ENCODE data around the gene NXNL2. TPM values are rescaled to one million over a fixed set of nuclear protein-coding genes. Genes with fewer than 3 reads are reported as not detected.

Gene NXNL2
- total and polyA plus RNA-seq, 10 of the 15 experiments (the other 5 are each of a cell fraction or from before 2014, with no cell fraction given) = not detected

DNA sequence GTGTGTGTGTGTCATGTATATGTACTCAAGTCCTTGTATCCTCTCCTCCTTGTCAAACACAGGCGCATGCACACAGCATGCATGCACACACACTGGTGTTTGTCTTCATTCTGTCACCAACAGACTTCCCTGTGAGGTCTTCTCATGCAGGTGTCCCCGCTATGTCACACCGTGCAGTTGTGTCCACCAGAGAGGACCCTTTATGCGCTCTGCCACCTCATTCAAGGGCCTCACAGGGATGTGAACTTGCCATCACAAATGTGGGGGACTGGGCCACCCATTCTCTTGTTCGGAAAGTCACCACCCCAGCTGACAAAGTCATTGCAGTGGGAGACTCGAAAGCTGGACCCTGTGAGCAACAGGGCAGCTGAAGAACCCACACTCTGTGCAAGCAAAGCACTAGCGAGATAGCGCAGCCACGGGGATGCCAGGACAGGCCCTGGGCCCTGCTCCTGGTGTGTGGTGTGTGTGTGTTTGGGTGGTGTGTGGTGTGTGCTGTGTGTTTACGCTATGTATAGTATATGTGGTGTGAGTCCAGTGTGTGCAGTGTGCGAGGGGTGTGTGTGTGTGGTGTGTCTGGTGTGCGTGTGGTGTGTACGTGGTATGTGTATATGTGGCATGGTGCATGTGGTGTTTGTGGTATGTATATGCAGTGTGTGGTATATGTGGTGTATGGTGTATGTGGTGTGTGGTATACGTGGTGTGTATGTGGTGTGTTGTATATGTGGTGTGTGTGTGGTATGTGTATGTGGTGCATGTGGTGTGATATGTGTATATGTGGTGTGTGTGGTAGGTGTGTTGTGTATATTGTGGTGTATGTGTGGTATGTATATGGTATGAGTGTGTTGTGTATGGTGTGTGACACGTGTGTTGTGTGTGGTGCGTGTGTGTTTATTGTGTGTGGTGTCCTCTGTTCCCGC lies 30.9 kb upstream of the NXNL2 start (continued):
- TF ChIP-seq NFYA (IDR thresholded peaks at IDR 0.05; ENCODE audit: borderline replicate concordance, low read depth, low read length) (no peak), IRF5 (IDR thresholded peaks at IDR 0.05; ENCODE audit: borderline replicate concordance) (peak; percentile 74; the same call in 1 of the 2 replicates), PAX8 (IDR thresholded peaks at IDR 0.05) (peak; percentile 50; the same call in 1 of the 2 replicates), POLR2AphosphoS5 (IDR thresholded peaks at IDR 0.05; ENCODE audit: low read length) (no peak), BHLHE40 (IDR thresholded peaks at IDR 0.05; ENCODE audit: borderline replicate concordance in 1 of 2, low read depth in 2 of 2, low read length in 1 of 2) (peak in 1 of 2 experiments; percentile 21; a peak in 1 of 4 replicates), NBN (IDR thresholded peaks at IDR 0.05) (peak; percentile 53; the same call in 1 of the 2 replicates), REST (IDR thresholded peaks at IDR 0.05; ENCODE audit: low read depth, low read length) (no peak)
- TF ChIP-seq, protein P1, sequence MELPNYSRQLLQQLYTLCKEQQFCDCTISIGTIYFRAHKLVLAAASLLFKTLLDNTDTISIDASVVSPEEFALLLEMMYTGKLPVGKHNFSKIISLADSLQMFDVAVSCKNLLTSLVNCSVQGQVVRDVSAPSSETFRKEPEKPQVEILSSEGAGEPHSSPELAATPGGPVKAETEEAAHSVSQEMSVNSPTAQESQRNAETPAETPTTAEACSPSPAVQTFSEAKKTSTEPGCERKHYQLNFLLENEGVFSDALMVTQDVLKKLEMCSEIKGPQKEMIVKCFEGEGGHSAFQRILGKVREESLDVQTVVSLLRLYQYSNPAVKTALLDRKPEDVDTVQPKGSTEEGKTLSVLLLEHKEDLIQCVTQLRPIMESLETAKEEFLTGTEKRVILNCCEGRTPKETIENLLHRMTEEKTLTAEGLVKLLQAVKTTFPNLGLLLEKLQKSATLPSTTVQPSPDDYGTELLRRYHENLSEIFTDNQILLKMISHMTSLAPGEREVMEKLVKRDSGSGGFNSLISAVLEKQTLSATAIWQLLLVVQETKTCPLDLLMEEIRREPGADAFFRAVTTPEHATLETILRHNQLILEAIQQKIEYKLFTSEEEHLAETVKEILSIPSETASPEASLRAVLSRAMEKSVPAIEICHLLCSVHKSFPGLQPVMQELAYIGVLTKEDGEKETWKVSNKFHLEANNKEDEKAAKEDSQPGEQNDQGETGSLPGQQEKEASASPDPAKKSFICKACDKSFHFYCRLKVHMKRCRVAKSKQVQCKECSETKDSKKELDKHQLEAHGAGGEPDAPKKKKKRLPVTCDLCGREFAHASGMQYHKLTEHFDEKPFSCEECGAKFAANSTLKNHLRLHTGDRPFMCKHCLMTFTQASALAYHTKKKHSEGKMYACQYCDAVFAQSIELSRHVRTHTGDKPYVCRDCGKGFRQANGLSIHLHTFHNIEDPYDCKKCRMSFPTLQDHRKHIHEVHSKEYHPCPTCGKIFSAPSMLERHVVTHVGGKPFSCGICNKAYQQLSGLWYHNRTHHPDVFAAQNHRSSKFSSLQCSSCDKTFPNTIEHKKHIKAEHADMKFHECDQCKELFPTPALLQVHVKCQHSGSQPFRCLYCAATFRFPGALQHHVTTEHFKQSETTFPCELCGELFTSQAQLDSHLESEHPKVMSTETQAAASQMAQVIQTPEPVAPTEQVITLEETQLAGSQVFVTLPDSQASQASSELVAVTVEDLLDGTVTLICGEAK (IDR thresholded peaks at IDR 0.05; ENCODE audit: borderline replicate concordance) = no peak
